GM19455 (cell line): Measurements from ENCODE around the gene SLFN5.
"Not testable (repeated sequence)": the region's sequence is repeated elsewhere in the genome, so short reads cannot be mapped to it uniquely, and the experiment has no call there.

Experiments
- ATAC-seq: cut with Tn5 transposase; IDR thresholded peaks from one replicate; pipeline ENCODE4 v1.9.1; 2021; ENCODE audit not compliant: unreplicated experiment

Gene SLFN5

DNA sequence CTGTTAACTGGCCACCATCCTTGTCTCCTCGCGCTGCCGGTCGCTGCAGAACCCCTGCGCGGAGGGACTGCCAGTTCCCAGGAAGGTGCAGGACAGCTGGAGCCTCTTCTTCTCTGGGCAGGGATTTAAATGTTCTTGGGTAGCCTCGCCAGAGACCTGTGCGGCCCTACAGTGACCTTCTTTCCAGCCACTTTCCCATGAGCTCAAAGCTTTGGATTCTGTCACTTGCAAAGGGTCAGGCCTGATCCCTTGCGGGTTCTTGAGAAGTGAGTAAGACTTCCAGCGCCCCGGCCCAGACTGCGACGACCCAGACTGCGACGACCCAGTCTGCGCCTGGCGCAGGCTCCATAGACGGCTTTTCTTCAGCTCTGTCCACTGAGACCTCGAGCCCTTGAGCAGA is 1.4 kb upstream of the SLFN5 start:
- ATAC-seq: no peak

DNA sequence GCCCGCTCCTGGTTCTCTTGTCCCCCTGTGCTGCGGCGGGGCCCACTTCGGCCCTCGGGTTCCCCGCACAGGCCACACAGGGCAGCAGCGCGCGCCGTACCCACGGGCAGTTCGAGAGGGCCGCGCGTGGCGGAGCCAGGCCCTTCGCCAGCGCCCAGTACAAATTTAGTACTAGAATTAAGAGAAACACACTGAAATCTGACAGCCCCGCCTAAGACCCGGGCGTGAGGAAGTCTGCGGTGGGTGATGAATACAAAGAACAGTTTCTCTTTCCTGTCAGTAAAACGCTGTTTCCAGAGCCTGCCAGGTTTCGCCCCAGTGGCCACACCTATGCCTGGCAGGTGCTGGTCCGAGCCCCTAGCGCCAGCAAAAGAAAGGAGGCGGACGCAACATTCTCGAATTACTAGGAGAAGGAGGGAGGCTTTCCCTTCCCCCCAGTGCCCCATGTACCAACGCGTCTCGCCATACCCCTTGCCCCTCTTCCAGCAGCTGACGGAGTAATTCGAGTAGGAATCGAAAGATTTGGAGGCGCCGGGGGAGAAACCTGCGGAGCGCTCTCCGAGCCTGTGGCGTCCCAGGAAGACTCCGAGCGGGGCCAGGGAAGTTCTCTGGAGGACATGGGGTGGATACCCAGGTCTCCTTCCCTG is 591 bp upstream of the SLFN5 start:
- peak; percentile 76 for ATAC-seq

DNA sequence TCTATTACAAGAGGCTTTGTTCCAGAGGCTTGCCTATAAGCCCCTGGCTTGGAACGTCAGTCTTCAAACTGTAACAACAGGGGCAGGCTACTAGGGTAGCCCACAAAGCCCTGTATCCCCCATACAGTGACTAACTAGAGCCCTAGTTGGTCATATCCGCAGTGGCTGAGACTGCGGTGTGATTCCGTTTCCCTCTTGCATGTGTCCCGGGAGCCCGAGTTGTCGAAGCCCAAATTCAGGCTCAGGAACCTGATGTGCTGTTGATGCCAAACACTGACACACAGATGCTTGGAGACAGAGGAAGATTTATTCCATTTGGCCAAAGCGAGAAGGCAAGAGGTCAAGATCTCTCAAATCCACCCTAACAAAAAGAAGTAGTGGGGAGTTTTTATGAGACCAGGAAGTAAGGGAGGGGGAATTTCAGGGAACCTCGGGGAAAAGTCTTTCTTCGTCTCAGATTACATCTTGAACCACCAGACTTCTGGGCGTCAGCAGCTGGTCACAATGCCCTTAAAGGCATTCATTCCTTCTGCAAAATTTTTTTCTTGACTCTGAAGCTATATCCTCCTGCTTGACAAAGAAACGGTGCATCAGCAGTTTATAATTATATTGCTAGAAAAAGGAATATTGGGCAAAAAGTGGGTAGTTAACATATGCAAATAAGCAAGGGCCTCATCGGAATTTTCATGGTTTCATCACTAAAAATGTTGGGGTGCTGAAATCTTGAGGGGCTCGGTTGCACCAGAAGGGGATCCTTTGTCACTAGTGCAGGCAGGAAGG is 879 bp downstream of the SLFN5 start:
- ATAC-seq: no peak

DNA sequence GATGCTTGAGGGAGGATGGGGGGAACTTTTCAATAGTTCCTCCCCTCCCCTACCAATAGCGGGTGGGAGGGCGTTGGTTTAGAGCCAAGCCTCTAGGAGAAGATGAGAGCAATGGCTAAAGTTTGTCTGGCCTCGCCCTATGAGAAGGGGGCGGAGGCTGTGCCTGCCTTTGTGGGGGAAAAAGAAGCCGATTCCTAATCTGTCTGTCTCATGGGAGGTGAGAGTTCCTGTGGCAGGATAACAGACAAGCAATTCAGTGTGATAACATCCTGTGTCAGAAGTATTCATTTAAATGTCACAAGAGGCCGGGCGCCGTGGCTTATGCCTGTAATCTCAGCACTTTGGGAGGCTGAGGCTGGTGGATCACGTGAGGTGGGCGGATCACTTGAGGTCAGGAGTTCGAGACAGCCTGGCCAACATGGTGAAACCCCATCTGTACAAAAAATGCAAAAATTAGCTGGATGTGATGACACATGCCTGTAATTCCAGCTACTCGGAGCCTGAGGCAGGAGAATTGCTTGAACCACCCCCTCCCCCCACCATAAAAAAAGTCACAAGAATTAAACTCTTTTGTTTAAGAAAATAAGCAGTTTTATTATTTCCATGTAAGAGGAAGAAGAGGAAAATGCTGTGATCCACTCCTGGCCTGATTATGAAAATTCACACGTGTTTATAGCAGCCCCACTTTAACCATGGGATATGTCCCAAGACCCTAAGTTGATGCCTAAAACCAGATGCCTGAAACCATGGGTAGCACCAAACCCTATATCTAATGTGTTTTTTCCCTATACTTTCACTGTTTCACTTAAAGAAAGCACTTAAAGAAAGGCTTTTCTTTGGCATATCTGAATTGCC is 1.7 kb downstream of the SLFN5 start:
- ATAC-seq: no peak

DNA sequence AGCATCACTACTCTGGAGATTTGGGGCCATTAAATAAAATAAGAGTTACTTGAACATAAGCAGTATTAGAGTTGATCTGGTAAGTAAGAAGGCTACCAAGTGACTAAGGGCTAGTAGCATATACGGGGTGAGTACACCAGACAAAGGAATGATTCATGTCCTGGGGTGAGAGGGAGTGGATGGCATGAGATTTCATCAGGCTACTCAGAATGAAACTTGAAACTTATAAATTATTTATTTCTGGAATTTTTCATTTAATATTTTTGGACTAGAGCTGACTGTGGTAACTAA is 2.3 kb downstream of the SLFN5 start:
- ATAC-seq: no peak

DNA sequence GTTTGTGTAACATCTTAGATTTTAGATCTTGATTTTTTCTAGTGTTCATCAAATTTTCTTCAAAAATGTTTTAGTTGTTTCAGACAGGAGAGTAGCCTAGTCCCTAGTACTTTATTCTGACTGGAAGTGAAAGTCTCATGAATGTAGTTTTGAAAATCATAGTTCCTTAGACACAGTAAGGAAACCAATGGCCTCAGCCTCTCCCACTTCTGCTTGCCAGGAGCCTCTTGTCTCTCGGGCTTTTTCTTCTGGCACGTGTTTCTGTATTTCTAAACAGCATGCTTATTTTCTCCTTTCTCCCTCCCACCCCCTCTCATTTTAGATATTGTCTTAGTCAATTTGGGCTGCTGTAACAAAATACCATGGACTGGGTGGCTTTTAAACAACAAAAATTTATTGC is 9.8 kb downstream of the SLFN5 start:
- ATAC-seq: no peak

DNA sequence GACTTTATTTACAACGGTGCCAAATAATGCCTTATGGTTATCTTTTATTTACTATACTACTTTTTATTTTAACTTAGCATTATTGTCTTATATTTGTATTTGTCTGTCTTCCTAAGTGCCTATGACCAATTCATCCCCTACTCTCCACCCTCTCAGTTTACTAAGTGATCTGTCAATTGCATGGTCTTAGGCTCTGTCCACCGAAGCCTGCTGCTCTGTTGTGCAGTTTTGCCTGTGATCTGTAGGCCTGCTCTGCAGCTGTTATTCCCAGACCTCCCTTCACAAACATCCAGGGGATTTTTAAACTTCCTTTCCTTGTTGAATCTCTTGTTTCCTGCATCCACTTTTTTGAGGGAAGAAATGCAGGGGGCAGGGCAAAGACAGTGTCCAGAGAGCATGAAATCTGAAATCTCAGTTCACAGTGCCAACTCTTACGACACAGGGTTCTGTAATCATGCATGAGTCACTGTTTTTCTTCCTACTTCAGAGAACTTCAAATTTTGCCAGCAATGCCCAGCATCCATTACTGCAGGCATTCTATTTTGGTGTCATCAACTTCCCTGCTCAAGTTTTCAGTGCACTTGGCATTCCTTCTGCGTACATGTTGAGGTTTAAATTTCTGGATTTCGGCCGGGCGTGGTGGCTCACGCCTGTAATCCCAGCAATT is 11.4 kb downstream of the SLFN5 start:
- no peak for ATAC-seq

DNA sequence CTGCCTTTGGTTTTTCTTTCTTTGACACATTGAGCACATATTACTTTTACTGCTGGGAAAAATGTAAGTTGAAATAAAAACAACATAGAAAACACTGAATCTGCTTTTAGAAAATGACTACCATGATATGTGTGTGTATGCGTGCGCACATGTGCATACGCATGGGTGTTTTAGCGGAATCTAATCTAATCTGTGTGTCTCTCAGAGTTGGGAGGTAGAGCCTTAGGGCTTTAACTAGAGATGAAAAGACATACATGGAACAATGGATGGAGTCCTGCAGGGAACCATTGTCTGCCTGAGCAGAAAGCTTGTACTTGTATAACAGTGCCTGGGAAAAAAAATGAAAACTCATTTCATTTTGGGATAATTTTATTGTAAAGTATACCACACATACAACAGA is 12.4 kb downstream of the SLFN5 start:
- ATAC-seq: no peak

DNA sequence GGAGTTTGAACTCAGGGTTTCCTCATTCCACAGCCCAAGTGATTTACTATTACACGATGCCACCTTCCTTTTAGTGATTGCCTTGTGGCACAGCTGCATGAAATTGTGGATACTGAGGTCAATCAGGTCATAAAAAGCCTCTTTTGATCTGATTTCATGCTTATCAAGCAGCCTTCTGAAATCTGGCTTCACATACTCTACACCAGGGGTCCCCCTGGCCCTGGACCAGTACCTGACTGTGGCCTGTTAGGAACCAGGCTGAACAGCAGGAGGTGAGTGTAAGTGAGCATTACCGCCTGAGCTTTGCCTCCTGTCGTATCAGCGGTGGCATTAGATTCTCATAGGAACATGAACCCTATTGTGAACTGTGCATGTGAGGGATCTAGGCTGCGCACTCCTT is 13.8 kb downstream of the SLFN5 start:
- ATAC-seq: no peak

DNA sequence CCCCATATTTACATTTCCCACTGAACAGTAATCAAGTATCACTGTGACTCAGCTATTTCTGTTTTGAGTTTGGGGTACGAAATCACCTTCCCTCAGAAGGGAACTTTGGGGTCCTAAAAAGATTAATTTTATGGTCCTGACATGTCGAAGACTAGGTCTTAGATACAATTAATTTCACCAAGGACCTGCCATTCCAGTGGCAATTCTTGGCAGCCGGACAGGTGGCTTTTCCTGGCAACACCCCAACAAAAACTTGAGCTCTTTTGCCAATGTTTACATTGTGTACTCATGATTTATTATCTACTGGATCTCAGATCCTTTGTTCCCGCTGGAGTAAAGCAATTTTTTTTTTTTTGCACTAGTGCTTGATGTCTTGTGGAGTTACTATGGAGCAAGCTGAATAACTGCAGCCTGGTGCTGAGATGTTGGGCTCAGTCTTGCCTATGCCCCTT is 14.4 kb downstream of the SLFN5 start:
- no peak for ATAC-seq

DNA sequence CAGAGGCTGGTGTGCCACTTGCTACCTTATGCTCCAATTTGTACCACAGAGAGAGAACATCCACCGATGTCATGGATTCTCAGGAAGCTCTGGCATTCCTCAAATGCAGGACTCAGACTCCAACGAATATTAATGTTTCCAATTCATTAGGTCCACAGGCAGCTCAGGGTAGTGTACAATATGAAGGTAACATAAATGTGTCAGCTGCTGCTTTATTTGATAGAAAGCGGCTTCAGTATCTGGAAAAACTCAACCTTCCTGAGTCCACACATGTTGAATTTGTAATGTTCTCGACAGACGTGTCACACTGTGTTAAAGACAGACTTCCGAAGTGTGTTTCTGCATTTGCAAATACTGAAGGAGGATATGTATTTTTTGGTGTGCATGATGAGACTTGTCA is 16.1 kb downstream of the SLFN5 start:
- no peak for ATAC-seq

DNA sequence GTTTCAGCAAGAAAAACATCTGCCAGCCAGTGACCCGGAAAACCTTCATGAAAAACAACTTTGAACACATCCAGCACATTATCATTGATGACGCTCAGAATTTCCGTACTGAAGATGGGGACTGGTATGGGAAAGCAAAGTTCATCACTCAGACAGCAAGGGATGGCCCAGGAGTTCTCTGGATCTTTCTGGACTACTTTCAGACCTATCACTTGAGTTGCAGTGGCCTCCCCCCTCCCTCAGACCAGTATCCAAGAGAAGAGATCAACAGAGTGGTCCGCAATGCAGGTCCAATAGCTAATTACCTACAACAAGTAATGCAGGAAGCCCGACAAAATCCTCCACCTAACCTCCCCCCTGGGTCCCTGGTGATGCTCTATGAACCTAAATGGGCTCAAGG is 22.2 kb downstream of the SLFN5 start:
- ATAC-seq: no peak

DNA sequence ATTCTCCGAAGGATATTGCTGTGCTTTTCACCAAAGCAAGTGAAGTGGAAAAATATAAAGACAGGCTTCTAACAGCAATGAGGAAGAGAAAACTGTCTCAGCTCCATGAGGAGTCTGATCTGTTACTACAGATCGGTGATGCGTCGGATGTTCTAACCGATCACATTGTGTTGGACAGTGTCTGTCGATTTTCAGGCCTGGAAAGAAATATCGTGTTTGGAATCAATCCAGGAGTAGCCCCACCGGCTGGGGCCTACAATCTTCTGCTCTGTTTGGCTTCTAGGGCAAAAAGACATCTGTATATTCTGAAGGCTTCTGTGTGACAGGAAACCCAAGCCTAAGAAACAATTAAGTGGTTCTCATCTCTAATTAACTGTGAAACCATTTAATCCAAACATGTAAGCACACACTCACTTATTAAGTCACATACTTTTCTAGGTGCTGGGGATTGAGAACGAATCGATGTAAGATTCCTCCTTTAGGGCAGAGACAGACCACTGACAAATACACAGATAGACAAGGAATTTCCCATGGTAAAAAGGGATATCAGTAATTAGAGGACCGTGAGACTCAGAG is 22.8 kb downstream of the SLFN5 start:
- no peak for ATAC-seq

DNA sequence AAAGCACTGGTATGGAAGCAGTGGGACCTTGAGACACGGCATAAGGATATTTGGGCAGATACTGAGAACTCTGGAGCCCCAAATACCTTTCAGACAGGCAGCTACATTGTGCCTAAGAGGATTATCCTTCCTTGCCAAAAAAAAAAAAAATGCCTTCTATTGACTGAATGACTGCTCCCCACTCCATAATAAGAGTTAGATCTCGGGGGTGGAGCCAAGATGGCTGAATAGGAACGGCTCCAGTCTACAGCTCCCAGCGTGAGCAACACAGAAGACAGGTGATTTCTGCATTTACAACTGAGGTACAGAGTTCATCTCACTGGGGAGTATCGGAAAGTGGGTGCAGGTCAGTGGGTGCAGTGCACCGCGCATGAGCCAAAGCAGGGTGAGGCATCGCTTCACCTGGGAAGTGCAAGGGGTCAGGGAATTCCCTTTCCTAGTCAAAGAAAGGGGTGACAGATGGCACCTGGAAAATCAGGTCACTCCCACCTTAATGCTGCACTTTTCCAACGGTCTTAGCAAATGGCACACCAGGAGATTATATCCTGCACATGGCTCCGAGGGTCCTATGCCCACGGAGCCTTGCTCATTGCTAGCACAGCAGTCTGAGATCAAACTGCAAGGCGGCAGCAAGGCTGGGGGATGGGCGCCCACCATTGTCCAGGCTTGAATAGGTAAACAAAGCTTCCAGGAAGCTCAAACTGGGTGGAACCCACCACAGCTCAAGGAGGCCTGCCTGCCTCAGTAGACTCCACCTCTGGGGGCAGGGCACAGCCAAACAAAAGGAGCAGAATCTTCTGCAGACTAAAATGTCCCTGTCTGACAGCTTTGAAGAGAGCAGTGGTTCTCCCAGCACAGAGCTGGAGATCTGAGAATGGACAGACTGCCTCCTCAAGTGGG is 31.5 kb downstream of the SLFN5 start:
- ATAC-seq: not testable (repeated sequence)

DNA sequence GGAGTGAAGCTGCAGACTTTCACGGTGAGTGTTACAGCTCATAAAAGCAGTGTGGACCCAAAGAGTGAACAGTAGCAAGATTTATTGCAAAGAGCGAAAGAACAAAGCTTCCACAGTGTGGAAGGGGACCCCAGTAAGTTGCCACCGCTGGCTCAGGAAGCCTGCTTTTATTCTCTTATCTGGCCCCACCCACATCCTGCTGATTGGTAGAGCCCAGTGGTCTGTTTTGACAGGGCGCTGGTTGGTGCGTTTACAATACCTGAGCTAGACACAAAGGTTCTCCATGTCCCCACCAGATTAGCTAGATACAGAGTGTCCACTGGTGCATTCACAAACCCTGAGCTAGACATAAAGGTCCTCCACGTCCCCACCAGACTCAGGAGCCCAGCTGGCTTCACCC is 35.6 kb downstream of the SLFN5 start:
- not testable (repeated sequence) for ATAC-seq

DNA sequence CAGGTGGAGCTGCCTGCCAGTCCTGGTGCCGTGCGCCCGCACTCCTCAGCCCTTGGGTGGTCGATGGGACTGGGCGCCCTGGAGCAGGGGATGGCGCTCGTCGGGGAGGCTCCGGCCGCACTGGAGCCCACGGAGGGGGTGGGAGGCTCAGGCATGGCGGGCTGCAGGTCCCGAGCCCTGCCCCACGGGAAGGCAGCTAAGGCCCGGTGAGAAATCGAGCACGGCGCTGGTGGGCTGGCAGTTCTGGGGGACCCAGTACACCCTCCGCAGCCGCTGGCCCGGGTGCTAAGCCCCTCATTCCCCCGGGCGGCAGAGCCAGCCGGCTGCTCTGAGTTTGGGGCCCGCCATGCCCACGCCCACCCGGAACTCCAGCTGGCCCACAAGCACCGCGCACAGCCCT is 36.0 kb downstream of the SLFN5 start:
- ATAC-seq: not testable (repeated sequence)

DNA sequence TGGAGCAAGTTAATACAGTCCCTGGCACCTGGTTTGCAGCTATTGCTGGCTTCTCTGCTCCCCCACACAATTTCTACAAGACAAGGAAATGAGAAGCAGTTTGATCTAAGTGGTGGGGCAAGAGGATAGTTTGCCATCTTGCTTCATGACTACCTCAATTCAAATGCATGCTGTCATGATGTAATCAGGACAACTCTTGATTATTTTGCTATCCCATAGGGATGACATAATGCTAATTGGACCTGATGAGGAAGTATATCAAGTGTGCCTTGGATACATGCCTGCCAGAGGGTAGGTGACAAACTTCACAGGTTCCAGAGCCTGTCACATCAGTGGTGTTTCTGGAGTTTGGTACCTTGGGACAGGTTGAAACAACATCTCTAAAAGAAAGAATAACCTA is 40.9 kb downstream of the SLFN5 start:
- ATAC-seq: no peak

DNA sequence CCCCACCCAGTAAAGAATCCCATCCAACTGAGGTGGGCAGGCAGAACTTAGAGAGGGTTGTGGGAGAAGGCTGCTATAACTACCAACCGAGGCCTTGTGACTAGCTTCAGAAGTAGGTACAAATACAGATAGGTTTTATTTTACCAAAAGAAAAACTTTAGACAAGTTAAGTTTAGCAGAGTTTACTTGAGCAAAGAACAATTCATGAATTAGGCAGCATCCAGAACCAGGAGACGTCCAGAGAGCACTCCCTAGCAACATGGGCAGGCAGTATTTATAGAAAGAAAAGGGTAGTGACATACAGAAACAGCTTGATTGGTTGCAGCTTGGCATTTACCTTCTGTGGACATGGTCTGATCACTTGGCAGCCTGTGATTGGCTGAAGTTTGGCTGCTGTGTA is 42.1 kb downstream of the SLFN5 start:
- ATAC-seq: no peak

DNA sequence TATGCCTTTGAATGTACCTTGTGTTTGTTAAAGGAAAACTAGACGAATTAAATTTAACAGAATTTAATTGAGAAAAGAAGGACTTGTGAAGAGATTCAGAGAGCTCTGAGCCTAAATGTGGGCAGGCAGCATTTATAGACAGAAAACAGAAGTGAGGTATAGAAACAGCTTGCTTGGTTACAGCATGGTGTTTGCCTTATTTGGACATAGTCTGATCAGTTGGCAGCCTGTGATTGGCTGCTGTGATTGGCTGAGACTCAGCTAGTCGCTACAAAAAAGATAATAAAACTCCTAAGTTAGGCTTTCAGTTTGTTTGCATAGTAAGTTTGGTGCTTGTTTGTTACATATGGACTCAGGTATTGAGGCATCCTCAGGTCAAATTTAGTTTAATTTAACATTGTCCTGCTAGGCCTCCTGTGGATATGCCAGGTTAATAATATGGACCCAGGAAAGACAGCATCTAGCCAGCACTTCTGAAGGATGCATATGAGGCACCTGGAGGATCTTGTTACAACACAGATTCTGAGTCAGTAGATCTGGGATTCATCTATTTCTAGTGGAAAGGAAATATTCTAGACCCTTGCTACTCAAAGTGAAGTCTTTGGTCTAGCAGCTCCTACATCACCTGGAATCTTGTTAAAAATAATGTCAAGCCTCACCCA is 43.4 kb downstream of the SLFN5 start:
- peak; percentile 53 for ATAC-seq
